ENCODE data around the gene MAG.

The MAG gene

GRCh38 chr19:35291916-35292315, at the start of gene MAG:
MAG (plus strand) TSS chr19:35292161; CDS start chr19:35295409, 3,248 bp downstream.
- DNase-seq (ENCODE audit: low spot score) = peak; percentile 93

GRCh38 chr19:35246466-35247092, 45.4 kb upstream of the MAG start:
- no peak for DNase-seq (ENCODE audit: low spot score)

GRCh38 chr19:35247526-35248309, 44.2 kb upstream of the MAG start:
- DNase-seq (ENCODE audit: low spot score) = no peak

GRCh38 chr19:35248310-35249145, 43.4 kb upstream of the MAG start, which contains the start of gene LSR:
LSR (plus strand) TSS chr19:35249002; CDS start chr19:35249023, 21 bp downstream.
- no peak for DNase-seq (ENCODE audit: low spot score)

- DNase-seq (ENCODE audit: low spot score) = no peak
Measured at GRCh38 chr19:35249146-35249847, 42.7 kb upstream of the MAG start.

GRCh38 chr19:35249848-35250711, 41.9 kb upstream of the MAG start:
- DNase-seq (ENCODE audit: low spot score) = no peak

GRCh38 chr19:35251456-35251855, 40.5 kb upstream of the MAG start:
- DNase-seq (ENCODE audit: low spot score) = no peak

GRCh38 chr19:35253316-35254286, 38.4 kb upstream of the MAG start:
- no peak for DNase-seq (ENCODE audit: low spot score)

- DNase-seq (ENCODE audit: low spot score) = no peak
Measured at GRCh38 chr19:35254341-35255297, 37.3 kb upstream of the MAG start.

- no peak for DNase-seq (ENCODE audit: low spot score)
Measured at GRCh38 chr19:35256566-35256965, 35.4 kb upstream of the MAG start.

- no peak for DNase-seq (ENCODE audit: low spot score)
Measured at GRCh38 chr19:35257113-35257461, 34.9 kb upstream of the MAG start.

- DNase-seq (ENCODE audit: low spot score) = no peak
Measured at GRCh38 chr19:35260694-35261304, 31.2 kb upstream of the MAG start.

GRCh38 chr19:35261356-35262100, 30.4 kb upstream of the MAG start:
- no peak for DNase-seq (ENCODE audit: low spot score)

GRCh38 chr19:35262101-35262761, 29.7 kb upstream of the MAG start:
- DNase-seq (ENCODE audit: low spot score) = no peak

GRCh38 chr19:35264268-35265125, 27.5 kb upstream of the MAG start:
- no peak for DNase-seq (ENCODE audit: low spot score)

Measured in Ammon's horn (tissue), 1 donor.